DOHH2 (cell line): Measurements from ENCODE around the gene ABCD4.

ENCODE experiments used
- H3F3A ChIP-seq: fragments of 200-600 bp; sonication (generic), shearing (Covaris generic); 2 replicates; pipeline ENCODE4 v1.6.0; 2016; ENCODE audit warnings: antibody characterized with exemption, mild to moderate bottlenecking; ENCODE audit not compliant: control insufficient read depth, insufficient read depth
- H3K27ac ChIP-seq: fragments of 200-600 bp; sonication (generic); 2 replicates; pipeline ENCODE4 v1.5.1; 2014; ENCODE audit warnings: low read depth, mild to moderate bottlenecking, low read length, moderate library complexity
- H3K27me3 ChIP-seq: fragments of 200-600 bp; sonication (generic); 2 replicates; pipeline ENCODE4 v1.6.1; 2014; ENCODE audit warnings: mild to moderate bottlenecking, low read length, mixed read lengths; ENCODE audit not compliant: control insufficient read depth
- H3K36me3 ChIP-seq: fragments of 200-600 bp; sonication (generic); 2 replicates; pipeline ENCODE4 v1.6.1; 2014; ENCODE audit warnings: mild to moderate bottlenecking, low read length, moderate library complexity, mixed read lengths; ENCODE audit not compliant: control insufficient read depth
- H3K4me1 ChIP-seq: fragments of 200-600 bp; sonication (generic); 2 replicates; pipeline ENCODE4 v1.6.1; 2014; ENCODE audit warnings: mild to moderate bottlenecking, low read length, mixed read lengths; ENCODE audit not compliant: control insufficient read depth
- H3K4me2 ChIP-seq: fragments of 200-600 bp; sonication (generic); 2 replicates; pipeline ENCODE4 v1.6.0; 2014; ENCODE audit warnings: mild to moderate bottlenecking, low read length, moderate library complexity
- H3K4me3 ChIP-seq: fragments of 200-600 bp; sonication (generic); 2 replicates; pipeline ENCODE4 v1.5.1; 2014; ENCODE audit warnings: mild to moderate bottlenecking, low read length, mixed read lengths
- H3K79me2 ChIP-seq: fragments of 200-600 bp; sonication (generic); 2 replicates; pipeline ENCODE4 v1.6.1; 2014; ENCODE audit warnings: mild to moderate bottlenecking, low read length, mixed read lengths; ENCODE audit not compliant: control insufficient read depth
- H3K9me2 ChIP-seq: fragments of 200-600 bp; sonication (generic); replicated peaks from 2 replicates; pipeline ENCODE4 v1.6.1; 2014; ENCODE audit warnings: mild to moderate bottlenecking, low read length, mixed read lengths; ENCODE audit not compliant: control insufficient read depth
- H3K9me3 ChIP-seq: fragments of 200-600 bp; sonication (generic); 2 replicates; pipeline ENCODE4 v1.6.1; 2014; ENCODE audit warnings: antibody characterized with exemption, low read length, mixed read lengths; ENCODE audit not compliant: control insufficient read depth, insufficient read depth
- H4K20me1 ChIP-seq: fragments of 200-600 bp; sonication (generic); 2 replicates; pipeline ENCODE4 v1.6.0; 2014; ENCODE audit warnings: low read depth, mild to moderate bottlenecking, antibody characterized with exemption, low read length, moderate library complexity; ENCODE audit not compliant: control insufficient read depth, insufficient read depth
- EZH2phosphoT487 ChIP-seq: fragments of 200-600 bp; sonication (generic); IDR thresholded peaks from 2 replicates; pipeline ENCODE4 v1.6.1; 2017; ENCODE audit warnings: borderline replicate concordance, mild to moderate bottlenecking, antibody characterized with exemption, low read length, moderate library complexity, mixed read lengths
- TF ChIP-seq, protein P1 (sequence below): fragments of 200-600 bp; sonication (generic); IDR thresholded peaks from one replicate; pipeline ENCODE4 v1.5.1; 2014; ENCODE audit warnings: antibody characterized with exemption, mild to moderate bottlenecking, low read depth, low read length; ENCODE audit not compliant: poor library complexity, severe bottlenecking

ABCD4 gene

DNA sequence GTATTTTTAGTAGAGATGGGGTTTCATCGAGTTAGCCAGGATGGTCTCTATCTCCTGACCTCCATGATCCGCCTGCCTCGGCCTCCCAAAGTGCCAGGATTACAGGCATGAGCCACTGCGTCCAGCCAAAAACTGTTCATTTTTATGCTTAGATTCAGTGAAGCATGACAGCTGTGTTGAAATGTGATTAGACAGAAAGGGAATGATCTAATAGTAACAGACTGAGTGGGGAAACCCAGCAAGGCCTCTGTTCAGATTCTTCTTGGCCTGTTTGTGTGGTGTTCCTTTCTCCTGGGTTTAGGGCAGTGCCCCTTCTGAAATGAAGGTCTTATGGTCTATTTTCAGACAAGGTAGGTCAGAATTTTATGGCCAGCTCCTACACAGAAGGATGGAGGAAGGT lies 11.8 kb upstream of the ABCD4 start:
- TF ChIP-seq EZH2phosphoT487: no peak
- TF ChIP-seq, protein P1, sequence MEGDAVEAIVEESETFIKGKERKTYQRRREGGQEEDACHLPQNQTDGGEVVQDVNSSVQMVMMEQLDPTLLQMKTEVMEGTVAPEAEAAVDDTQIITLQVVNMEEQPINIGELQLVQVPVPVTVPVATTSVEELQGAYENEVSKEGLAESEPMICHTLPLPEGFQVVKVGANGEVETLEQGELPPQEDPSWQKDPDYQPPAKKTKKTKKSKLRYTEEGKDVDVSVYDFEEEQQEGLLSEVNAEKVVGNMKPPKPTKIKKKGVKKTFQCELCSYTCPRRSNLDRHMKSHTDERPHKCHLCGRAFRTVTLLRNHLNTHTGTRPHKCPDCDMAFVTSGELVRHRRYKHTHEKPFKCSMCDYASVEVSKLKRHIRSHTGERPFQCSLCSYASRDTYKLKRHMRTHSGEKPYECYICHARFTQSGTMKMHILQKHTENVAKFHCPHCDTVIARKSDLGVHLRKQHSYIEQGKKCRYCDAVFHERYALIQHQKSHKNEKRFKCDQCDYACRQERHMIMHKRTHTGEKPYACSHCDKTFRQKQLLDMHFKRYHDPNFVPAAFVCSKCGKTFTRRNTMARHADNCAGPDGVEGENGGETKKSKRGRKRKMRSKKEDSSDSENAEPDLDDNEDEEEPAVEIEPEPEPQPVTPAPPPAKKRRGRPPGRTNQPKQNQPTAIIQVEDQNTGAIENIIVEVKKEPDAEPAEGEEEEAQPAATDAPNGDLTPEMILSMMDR: no peak
- Histone ChIP-seq H3K9me3 (no peaks in the 10 kb centered on the region), H3K27me3 (0 out of 2 replicates have a peak, but pooled peaks cover 3% of the 10 kb centered on the region), H3K4me2 (no peak overlapping the region), H4K20me1 (no peaks in the 10 kb centered on the region), H3K27ac (no peak overlapping the region), H3K36me3 (no peaks in the 10 kb centered on the region), H3K79me2 (no peaks in the 10 kb centered on the region), H3K4me3 (no peak overlapping the region), H3K4me1 (no peaks in the 10 kb centered on the region), H3F3A (no peaks in the 10 kb centered on the region), H3K9me2 (no peaks in the 10 kb centered on the region)

DNA sequence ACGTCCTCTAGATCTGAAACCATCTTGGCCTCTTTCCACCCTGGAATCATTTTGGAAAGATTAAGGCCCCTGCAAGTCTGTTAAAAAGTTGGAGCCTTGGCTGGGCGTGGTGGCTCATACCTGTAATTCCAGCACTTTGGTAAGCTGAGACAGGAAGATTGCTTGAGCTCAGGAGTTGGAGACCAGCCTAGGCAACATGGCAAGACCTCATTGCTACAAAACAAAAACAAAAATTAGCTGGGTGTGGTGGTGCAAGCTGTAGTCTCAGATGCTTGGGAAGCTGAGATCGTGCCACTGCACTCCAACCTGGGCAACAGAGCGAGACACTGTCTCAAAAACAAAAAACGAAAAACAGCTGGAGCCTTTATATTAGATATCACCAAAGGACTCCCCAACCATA lies 10.9 kb upstream of the ABCD4 start:
- Histone ChIP-seq H3K4me2 (no peak overlapping the region), H4K20me1 (no peaks in the 10 kb centered on the region), H3F3A (no peaks in the 10 kb centered on the region), H3K4me1 (no peaks in the 10 kb centered on the region), H3K4me3 (no peak overlapping the region), H3K27me3 (peaks cover 3% of the 10 kb centered on the region; the same call in 1 of the 2 replicates), H3K9me3 (no peaks in the 10 kb centered on the region), H3K79me2 (no peaks in the 10 kb centered on the region), H3K27ac (no peak overlapping the region), H3K36me3 (no peaks in the 10 kb centered on the region), H3K9me2 (no peaks in the 10 kb centered on the region)
- TF ChIP-seq, protein P1: no peak
- TF ChIP-seq EZH2phosphoT487: no peak

GRCh38 chr14:74312161-74312560 lies 9.4 kb upstream of the ABCD4 start:
- no peak overlapping the region for H3K4me2 ChIP-seq
- no peaks in the 10 kb centered on the region for H3K4me1 ChIP-seq
- H3K36me3 ChIP-seq: no peaks in the 10 kb centered on the region
- no peak for TF ChIP-seq EZH2phosphoT487
- TF ChIP-seq, protein P1: no peak
- no peaks in the 10 kb centered on the region for H3K9me3 ChIP-seq
- H3F3A ChIP-seq: no peaks in the 10 kb centered on the region
- H3K4me3 ChIP-seq: no peak overlapping the region
- peaks cover 3% of the 10 kb centered on the region; the same call in 1 of the 2 replicates for H3K27me3 ChIP-seq
- H4K20me1 ChIP-seq: no peaks in the 10 kb centered on the region
- H3K27ac ChIP-seq: no peak overlapping the region
- H3K9me2 ChIP-seq: no peaks in the 10 kb centered on the region
- no peaks in the 10 kb centered on the region for H3K79me2 ChIP-seq
